GM18519 (cell line): Measurements from ENCODE around the gene ACVR2B.

ENCODE experiments used
- ATAC-seq: cut with Tn5 transposase; IDR thresholded peaks from one replicate; pipeline ENCODE4 v1.9.1; 2021; ENCODE audit warnings: mild to moderate bottlenecking, moderate library complexity; ENCODE audit not compliant: unreplicated experiment, low FRiP score

ACVR2B gene

DNA sequence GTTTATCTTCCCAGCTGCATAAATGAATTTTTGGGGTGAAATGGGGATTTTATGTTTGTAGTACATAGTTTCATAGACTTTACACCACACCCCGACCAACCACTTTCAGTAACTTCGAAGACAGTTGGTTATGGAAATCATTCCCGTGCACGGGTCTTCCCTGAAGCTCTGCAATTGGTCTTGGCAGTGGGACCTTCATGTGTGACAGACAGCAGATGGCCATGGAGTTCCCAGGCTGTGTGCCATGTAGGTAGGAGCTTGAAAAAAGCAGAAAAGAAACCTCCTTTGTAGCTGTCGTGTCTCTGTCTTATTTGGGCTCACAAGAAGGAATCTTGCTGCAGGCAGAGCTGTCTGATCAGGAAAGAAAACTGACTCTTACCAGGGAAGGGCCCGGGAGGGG is 68.3 kb downstream of the ACVR2B start:
- no peak for ATAC-seq

DNA sequence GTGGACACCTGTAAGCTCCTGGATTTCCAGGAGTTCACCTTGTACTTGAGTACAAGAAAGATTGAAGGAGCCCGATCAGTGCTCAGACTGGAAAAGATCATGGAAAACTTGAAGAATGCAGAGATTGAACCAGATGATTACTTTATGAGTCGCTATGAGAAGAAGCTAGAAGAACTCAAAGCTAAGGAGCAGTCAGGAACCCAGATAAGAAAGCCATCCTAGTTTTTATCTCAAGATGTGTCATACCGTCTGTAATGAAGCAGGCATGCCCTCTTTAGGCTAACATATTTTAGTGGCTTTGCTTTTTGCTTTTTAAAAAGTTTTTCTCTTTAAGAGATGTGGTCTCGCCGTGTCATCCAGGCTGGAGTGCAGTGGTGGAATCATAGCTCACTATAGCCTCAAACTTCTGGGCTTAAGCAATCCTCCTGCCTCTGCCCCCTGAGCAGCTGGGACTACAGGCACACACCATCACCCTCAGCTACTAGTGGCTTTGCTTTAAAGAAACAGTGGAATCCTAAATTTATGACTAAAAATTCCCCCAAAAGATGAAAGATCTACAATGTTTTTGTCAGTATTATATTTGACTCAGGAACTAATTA is 70.5 kb downstream of the ACVR2B start:
- no peak for ATAC-seq

DNA sequence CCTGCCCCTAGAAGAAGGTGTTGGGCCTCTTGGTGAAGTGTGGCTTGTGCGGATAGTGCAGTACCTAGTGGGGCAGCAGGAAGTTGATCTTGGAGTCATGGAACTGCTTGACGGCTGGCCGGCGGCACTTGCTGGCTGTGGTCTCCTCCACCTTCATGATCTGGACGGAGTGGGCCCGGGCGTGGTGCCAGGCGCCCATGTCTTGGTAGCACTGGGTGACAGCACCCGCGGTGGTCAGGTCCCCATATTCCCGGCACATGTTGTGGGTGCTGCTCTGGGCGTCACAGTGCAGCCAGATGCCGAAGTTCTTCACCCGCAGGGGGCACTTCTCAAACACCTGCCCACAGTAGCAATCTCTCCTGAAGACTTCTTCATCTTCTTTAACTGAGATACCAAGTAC is 73.1 kb downstream of the ACVR2B start:
- ATAC-seq, result no peak

DNA sequence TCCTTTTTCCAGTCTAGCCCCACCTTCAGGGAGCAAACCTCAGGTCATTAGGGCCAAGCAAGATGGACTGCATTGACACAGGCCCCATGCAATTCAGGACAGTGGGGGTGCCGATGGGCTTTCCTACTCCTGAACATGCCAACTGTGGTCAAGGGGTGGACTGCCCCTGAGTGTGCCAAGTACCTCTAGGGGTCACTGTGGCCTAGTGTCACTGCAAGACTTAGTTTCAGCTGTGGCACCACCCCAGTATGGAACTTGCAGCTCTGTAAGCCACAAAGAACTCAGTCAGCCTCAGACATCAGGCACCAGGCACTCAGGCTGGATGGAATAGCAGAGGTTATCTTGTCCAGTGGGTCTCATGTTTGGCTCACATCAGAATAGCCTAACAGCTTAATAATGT is 74.8 kb downstream of the ACVR2B start:
- ATAC-seq, result no peak

DNA sequence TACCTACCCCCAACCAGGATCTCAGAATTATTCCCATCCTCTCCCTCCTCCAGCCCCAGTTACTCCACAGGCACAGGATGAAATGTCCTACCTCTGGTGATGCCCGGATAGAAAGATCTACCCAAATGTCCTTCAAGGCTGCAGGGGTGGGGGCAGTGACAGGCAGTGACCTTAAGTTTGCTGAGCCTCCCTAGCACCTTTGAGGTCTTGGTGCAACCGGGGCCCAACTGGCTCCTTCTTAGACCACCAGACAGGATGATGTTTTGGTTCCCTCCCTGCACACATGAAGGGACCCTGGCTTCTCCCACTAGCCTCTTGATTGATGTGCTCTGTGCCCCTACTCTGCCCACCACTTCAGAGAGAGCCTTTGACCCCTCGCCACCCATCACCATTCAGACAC is 78.8 kb downstream of the ACVR2B start:
- ATAC-seq, result no peak

DNA sequence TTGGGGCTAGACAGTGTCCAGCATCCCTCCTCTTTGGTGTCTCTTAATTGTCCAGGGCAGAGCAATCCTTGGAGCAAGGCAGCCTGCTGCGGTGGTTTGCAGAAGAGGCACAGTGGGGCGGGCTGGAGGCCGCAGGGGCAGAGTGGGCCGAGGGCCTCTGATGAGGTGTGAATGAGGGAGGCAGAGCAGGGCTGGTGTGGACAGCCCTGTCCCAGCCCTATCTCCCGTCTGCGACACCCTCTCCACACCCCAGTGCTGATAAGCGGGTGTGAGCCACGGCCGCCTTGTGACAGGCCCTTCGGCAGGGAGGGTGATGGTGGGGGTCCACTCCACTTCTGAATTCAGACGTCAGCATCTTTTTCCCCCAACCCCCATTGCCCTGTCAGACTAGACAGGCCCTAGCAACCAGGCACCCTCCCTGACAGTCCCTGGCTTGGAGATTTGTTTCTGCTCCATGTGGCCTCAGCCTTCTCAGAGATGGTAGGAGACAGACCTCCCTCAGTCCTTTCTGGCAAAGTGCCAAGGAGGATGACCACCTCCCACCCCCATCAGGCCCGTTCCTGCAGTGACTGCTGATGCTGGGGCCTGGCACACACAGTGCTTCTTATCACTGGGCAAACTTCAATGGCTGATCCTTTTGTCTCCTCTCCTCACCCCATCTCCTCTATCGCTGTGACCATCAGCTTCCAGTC is 79.7 kb downstream of the ACVR2B start:
- ATAC-seq, result no peak

DNA sequence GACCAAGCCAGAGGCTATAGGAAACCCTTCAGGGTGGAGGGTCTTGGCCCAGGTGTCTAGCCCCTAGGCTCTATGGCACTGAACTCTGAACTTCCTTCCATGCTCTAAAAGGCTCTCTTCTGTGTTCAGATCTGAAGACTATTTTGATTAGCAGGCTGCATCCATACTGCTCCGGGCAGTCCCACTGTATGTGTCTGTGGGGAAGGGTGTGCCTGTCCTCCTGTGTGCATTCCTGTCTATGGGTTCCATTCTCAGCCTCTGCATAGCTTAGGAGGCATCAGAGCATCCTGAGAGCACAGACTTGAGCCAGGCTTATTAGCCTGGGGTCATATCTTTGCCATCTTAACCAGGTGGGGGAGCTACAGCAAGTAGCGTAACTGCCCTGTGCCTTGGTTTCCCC is 80.5 kb downstream of the ACVR2B start:
- ATAC-seq, result no peak

DNA sequence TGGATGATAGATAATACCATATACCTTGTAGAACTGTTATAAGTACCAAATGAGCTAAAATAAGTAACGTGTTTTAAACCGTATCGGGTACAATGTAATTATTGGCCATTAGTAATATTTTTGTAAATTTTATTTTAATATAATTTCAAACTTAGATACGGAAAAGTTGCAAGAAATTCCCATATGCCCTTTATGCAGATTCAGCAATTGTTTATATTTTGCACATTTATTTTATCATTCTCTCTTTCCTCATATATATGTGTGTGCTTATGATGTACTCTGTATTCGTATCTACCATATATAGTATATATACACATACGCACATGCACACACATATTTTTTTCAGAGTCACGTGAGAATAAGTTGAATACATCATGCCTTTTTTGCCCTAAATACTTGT is 80.9 kb downstream of the ACVR2B start:
- ATAC-seq, result no peak

DNA sequence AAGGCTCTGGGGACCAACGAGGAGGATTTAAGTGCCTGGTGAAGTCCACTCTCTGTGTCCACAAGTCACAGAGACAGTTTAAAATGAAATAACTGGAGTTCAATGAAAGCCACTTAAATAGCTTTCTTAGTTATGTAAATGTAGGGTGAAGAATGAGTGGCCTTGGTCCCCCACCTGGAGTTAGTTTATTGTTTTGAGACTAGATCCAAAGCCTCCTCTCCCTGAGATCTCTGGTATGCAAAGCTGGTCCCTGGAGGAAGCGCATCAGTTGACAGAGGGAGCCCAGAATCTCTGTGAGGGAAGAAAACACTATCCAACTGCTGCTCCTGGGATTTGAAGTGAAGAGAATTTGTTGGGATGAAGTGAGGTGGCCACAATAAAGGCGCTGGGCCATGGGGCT is 83.0 kb downstream of the ACVR2B start:
- no peak for ATAC-seq

DNA sequence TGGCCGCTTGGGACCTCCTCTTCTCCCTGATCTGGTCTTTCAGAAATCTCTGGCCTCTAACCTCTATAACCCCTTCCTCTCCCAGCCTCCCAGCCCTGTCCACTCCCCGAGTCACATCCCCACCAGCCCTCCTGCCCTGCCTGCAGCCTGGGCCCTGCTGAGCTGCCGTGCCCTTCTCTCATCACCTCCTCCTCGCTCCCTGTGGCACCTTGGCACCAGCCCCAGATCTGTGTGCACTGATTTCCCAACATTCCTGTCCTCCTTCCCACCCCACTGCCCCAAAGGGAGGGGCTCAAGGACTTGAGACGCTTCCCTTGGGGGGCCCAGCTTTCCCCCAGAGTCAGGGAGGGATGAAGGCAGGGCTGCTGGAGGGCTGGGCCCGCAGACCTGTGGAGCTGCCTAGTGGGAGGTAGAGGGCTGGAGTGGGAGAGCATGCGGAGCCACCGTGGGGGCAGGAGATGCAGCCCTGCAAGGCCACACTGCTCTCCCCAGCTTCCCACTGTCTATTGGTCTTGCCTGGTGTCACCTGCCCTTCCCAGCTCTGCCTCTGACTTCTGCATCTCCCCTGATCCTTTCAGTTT is 85.2 kb downstream of the ACVR2B start:
- no peak for ATAC-seq

DNA sequence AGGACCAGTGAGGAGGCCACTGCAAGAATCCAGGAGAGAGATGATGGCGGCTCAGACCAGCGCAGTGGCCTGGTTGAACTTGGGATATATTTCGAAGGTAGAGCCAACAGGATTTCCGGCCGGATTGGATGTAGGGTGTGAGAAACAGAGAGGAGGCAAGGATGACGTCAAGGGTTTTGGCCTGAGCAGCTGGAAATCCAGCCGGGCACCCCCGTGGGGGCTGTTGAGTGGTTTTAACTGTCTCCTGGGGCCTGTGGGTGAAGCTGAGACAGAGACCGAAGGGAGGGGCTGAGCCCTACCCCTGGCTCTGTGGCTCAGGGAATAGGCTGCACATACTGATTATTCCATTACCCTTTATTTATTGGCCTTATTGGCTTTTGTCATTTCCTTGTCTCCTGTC is 88.1 kb downstream of the ACVR2B start:
- no peak for ATAC-seq
